Stimulated activated CD4-positive, alpha-beta T cell treated with anti-CD3 and anti-CD28 coated beads, TNF-alpha, amount 100 ng/mL, for 48 hours (primary cell): Measurements from ENCODE around the gene ARRB2.
"Not testable (repeated sequence)": the region's sequence is repeated elsewhere in the genome, so short reads cannot be mapped to it uniquely, and the experiment has no call there.

Experiments
- DNase-seq, 3 donors: peaks; one replicate each; pipeline ENCODE4 v3.0.0-alpha.2; 2020; ENCODE audit warnings: low read depth in 3 of 3

Gene ARRB2

DNA sequence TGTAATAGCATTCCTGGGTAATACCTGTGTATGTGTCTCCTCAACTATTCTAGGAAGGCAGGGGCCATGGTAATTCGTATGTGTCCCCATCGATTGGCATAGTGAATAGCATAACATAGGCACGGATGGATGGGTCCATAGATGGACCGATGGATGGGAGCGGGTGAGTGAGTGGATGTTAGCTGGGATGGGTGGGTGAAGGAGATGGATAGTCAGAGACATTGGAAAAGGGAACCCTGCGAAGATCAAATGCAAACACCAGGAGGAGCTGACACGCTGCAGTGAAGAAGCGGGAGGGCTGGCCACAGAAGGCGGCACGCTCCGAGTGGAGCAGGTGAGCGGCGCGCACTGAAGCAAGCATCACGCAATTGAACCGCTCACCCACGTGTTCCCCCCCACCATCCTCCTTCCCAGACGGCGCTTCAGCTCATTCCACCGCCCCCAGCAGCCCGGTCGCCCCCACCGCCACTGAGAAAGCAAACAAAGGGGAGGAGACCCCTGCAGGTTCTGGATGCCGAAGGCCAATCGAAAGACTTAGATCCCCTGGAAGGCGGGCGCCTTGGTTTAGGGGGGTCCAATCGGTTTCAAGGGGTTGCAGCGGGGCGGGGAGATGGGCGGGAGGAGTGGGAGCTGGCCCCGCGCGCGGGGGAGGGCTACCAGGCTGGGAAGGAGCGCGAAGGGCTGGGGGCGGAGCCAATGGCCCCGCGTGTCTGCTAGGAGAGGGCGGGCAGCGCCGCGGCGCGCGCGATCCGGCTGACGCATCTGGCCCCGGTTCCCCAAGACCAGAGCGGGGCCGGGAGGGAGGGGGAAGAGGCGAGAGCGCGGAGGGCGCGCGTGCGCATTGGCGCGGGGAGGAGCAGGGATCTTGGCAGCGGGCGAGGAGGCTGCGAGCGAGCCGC lies at the start of gene ARRB2:
ARRB2 (plus strand) TSS at position 839 of the 899 bp plus-strand sequence. CDS start 90 bp downstream, outside the sequence.
- DNase-seq, result peak; percentile 95 to 97 (median 95)

DNA sequence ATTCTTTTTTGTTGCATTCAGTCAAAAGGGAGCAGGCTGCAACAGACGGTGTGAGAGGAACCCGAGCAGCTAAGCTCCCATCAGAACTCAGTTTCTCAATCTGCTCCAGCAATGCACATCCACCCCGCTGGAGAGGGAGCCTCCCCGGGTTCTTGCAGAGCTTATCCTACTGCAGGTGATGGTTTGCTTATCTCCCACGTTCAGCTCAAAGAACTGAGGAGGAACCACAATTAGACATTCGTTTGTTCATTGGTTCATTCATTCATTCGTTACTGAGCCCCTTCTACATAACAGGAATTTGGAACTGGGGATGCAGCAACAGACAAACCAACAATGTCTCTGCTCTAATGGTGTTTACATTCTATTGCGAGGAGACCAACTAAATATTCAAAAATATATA lies 46.7 kb upstream of the ARRB2 start:
- no peak for DNase-seq

DNA sequence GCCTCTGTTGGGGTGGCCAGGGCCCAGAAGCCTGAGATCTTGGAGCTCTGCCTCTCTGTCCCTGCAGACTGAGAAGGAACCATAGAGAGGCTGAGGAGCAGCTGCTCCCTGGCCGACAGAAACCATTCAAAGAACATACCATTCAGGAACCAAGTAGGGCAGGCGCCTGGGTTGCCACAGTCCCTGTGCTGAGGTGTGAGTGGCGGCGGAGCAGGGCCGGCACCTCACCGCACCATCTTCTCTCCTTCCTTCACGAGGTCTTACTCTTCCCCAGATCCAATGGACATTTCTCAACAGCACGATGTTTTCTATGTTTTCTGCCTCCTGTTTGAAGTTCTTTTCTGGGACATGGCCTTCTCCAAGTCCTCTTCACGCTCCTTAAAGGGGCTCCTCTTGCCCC lies 46.2 kb upstream of the ARRB2 start:
- DNase-seq, result no peak

DNA sequence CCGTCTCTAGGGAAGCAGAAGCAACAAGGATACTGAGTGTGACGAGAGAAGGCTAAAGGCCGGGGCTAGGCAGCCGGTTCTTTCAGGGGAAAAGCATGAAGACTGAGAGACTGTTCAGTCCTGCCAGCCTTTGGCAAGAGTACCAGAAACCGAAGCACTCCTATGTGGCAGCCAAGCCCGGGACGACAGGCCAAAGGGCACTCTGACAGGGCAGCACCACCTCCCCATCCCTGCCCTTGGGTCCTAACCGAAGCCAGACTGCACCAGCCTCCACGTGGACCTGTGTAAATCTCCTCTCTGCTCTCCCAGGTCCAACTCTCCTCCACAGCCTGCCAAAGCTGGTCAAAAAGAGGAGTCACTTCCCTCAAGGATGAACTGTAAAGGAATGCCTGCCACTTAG lies 45.4 kb upstream of the ARRB2 start:
- no peak for DNase-seq

DNA sequence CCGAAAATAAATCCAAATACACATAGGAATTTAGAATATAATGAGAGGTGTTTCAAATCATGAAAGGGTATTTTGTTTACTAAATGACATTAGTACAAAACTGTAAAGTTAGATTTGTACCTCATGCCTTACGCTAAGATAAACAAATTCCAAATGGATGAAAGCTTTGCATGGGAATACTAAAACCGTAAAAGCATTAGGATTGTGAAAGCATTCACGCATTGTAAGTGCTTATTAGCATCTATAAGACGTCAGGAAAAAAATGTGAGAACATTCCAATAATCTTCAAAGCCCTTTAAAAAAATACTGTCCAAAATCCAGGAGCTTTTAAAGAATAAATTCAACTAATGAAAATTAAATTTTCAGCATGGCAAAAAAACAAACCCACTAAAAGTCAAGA lies 44.1 kb upstream of the ARRB2 start:
- no peak for DNase-seq

DNA sequence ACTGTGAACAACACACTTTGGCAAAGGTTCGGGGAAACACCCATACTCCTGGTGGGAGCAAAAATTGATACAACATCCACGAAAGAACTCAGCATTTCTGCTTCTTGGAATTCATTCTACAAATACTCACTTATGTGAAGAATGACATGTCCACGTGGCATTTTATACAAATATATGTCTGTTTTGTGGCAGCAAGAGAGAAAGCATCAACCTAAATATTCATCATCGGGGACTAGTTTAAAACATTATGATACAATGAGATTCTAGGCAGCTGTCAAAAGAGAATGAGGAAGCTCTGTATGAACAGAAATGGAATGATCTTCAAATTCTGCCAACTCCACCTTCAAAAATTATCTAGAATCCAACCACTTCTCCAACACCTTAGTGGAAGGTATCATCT lies 43.3 kb upstream of the ARRB2 start:
- no peak for DNase-seq

DNA sequence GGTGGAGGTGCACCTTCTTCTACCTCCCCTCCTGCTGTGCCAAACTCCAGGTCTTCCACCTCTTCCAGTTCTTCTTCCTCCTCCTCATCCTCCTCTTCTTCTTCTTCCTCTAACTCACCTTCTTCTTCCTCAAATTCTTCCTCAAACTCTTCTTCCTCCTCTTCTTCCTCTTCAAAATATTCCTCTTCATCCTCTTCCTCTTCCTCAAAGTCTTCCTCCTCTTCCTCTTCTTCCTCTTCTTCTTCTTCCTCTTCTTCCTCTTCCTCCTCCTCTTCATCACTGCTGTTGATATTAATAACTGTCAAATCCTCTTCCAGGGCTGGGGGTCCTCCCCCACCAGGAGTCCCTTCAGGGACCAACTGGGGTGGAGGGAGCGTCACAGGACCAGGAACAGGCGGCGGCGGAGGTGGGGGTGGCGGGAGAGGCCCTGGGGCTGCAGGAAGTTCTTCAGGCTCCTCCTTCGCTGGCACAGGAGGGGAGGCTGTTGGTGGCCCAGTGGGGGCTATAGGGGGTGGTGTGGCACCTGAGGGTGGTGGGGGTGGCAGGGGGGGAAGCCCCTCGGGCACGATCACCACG lies 38.3 kb upstream of the ARRB2 start:
- DNase-seq, result no peak

DNA sequence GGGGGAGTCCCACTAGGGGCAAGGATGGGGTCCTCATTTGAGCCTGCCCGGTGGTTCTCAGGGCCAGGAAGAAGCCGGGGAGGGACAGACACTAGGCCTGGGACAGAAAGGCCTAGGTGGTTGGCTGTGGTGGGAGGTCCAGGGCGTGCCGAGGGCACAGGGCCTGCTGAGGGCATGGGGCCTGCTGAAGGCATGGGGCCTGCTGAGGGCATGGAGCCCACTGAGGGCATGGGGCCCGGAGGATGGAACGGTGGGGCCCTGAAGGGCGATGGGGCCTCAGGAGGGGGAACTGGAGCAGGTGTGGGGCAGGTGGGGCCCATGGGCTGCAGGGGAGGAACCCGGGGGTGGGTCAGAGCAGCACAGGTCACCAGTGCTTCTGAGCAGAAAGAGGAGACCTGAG lies 37.7 kb upstream of the ARRB2 start:
- no peak for DNase-seq

DNA sequence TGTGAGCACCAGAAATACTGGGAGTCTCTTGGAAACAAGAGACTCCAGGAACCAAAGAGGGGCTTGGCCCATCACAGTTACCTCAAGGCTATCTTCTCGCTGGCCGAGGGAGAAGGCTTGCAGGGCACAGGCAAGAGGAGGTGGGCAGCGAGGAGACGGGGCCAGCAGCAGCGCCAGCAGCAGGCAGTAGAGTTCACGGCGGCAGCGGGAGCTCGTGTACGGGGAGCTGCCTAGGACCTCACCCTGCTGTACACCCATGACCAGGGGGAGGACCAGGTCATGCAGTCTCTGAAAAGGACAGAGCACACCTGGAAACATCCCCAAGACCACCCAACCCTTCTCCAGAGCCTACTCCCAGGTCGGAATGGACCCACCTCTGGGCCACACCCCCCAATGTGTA lies 37.3 kb upstream of the ARRB2 start:
- DNase-seq, result no peak

DNA sequence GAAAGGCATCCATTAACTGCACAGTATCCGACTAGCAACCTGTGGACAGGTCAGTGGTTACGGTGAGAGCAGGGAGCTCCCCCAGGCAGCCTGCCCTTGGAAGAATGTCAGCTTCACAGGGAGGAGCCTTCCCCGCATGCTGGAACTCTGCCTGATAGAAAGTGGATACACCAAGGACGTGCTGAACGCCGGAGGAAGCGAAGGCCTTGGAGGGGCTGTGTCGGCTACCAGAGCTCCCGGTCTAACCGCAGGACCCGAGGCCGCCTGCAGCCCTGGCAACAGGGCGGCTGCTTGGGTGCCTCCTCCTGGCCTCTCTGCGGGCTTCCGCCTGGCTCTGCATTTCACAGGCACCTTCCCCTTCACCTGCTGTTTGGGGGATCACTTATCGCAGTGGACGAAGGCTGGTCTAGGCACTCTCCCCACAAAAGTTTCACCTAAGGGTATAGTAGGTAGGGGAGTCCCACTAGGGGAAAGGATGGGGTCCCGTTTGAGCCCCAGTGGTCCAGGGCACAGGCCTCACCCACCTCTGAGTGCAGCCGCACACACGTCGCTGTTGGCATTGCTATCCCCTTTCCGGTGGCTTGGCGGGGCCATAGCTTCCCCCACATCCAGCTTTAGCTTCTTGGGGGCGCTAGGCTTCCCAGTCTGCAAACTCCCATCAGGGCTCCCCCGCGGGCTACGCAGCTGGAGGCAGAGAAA lies 36.3 kb upstream of the ARRB2 start:
- DNase-seq, result no peak

DNA sequence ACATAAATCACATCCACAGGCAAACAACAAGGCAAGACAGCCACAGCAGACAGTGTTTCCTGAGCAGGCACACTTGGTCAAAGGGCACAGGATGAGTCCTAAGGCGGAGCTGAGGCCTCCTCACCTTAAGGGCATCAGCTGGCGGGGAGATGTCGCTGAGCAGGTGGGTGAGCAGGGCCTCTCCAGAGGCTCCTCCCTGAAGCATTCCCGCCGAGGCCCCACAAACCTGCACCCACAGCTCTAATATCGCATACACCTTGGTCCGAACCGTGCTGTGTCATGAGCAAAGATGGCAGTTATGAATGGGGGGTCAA lies 35.8 kb upstream of the ARRB2 start:
- DNase-seq, result no peak

DNA sequence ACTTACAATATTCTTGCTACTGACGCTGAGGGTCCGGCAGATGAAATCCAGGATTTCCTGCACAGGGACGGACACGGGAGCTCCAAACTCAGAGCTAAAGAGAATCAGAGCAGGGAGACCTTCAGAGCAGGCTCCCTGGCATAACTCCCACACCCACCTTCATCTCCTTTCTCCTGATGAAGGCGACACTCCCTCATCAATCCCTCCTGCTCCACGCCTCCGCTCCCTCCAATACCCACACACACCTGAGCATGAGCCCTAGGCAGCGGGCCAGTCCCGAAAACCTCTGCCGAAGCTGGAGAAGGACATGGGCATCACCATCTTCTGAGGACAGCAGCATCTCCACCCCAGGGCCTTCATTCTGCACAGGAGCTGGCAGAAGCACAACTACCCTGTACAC lies 34.6 kb upstream of the ARRB2 start:
- no peak for DNase-seq

DNA sequence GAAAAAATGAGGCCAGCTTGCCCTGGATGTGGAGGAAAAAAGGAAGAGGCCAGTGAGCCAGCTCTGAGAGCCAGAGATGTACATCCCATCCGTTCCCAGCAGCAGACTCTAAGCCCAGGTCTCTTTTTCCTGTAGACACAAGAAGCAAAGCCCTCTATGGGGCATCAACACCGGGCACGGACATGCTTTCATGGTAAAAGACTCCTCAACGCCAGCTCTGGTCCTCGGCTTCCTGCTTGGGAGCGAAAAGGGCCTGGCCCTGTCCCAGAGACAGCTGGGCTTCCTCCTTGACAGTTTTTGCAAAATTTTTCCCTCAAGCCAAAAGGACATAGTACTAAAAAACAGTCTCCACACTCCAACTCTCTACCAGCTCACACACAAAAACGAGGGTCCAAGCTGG lies 33.6 kb upstream of the ARRB2 start:
- no peak for DNase-seq

DNA sequence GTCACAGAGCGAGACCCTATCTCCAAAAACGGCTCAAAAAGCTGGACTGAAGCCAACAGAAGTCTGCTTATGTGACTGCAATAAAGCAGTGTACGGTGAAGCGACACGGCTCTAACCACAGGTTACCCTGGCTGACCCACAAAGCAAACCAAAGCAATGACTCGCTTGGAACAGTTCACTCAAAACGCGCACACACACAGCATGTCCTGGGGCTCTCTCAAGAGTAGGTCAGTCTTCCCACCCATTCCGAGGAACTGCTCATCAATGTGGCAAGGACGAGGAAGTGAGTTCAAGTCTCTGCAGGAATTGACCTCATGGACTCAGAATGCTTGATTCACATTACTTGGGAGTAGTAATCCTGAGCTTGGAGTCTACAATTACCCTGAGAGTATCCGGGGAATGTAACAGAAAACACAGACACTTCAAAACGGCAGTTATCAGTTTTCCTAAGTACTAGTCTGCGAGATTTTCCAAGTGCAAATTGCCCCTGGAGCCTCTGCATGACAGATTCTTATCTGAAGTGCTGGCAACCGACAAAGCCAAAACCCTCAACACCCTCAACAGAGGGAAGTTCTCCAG lies 31.9 kb upstream of the ARRB2 start:
- peak; percentile 26 to 35 (median 27) for DNase-seq

DNA sequence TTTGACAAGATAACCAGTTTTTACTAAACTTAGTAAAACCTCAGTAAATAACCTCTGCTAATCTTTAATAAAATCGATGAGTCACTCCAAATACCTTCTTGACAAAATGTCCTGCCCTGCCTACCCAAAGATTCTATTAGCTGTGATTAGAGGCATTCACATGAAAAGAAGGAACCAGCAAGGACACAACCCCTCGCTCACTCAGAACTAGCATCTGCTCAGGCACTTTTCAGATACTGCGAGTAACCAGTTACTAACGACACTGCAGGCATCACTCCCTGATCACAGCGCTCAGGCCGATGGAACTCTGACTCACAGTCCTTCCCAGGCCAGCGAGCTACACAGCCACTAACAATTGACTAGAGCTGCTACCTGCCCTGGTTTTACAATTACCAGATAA lies 30.8 kb upstream of the ARRB2 start:
- no peak for DNase-seq

DNA sequence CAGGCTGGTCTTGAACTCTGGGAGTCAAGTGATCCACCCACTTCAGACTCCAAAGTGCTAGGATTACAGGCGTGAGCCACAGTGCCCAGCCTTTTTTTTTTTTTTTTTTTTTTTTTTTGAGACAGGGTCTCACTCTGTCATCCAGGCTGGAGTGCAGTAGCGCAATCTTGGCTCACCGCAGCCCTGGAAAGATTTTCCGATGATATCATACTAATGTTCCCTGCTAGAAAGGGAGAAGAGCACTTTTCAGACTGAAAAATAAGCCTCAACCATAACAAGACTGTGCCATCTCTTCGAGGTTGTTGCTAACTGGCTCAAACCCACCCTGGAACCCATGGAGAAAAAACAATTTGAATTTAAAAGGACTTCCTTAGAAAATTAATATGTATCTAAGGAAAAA lies 26.7 kb upstream of the ARRB2 start:
- not testable (repeated sequence) for DNase-seq

DNA sequence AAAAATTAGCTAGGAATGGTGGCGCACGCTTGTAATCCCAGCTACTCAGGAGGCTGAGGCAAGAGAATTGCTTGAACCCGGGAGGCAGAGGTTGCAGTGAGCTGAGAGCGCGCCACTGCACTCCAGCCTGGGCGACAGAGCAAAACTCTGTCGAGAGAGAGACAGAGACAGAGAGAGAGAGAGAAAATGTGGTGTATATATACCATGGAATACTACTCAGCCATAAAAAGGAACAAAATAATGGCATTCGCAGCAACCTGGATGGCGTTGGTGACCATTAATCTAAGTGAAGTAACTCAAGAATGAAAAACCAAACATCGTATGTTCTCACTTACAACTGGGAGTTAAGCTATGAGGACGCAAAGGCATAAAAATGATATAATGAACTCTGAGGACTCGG lies 20.6 kb upstream of the ARRB2 start:
- not testable (repeated sequence) for DNase-seq

DNA sequence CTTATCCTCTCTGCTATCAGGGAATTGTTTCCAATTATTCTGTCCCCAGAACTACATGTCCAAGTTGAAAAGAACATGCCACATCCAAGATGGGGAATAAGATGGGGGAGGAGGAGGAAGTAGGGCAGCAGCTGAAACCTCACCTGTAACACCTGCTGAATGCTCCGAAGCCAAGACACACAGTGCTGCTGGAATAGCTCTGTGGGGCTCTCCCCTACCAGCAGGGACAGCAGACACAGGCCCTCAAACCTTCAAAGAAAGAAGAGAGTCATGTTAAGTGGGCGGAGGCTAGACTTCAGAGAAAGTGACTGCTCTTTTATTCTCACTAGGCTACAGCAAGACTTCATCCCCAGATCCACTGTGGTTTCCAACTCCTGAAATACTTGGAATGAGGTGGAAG lies 19.7 kb upstream of the ARRB2 start:
- DNase-seq, result no peak

DNA sequence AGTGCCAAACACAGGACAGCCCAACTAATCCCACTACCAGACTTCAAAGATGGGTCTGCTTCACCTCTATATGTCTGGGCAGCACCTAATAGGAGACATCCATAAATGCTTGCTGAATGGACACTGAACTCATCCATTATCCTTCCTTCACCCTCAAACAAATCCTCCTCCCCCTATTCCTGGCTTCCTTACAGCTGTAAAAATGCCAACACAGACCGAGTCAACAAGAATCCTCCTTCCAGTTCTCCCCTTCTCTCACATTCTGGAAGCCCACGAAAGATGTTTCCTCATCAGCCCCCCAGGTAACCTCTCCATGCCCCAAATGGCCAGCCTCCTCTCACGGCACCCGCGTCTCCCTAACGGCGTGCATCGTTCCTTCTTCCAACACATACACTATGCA lies 18.7 kb upstream of the ARRB2 start:
- no peak for DNase-seq

DNA sequence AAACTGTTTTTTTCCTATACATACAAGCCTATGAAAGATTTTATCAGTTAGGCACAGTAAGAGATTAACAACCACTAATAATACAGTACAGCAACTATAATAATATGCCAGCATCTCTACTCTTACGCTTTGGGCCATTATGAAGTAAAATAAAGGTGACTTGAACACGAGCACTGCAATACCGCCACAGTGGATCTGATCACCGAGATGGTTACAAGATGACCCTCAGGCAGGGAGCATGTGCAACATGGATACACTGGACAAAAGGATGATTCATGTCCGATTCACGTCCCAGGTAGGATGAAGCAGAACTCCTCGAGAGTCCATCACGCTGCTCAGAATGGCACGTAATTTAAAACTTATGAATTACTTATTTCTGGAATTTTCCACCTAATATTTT lies 17.0 kb upstream of the ARRB2 start:
- DNase-seq, result no peak

DNA sequence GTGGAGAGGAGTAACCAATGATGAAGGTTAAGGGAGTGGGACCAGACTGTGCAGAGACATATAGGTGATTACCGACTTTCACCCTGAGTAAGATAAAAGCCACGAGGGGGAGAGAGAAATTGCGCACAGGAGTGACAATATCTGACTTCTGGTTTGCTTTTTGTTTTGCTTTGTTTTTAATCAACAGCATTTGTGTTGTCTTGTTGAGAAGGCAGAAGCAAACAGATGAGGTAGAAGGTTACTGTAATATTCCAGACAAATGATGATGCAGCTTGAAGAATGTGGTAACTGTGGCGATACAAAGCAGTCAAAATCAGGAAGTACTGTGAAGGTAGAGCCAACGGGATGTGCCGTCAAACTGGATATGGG lies 14.0 kb upstream of the ARRB2 start:
- no peak for DNase-seq

DNA sequence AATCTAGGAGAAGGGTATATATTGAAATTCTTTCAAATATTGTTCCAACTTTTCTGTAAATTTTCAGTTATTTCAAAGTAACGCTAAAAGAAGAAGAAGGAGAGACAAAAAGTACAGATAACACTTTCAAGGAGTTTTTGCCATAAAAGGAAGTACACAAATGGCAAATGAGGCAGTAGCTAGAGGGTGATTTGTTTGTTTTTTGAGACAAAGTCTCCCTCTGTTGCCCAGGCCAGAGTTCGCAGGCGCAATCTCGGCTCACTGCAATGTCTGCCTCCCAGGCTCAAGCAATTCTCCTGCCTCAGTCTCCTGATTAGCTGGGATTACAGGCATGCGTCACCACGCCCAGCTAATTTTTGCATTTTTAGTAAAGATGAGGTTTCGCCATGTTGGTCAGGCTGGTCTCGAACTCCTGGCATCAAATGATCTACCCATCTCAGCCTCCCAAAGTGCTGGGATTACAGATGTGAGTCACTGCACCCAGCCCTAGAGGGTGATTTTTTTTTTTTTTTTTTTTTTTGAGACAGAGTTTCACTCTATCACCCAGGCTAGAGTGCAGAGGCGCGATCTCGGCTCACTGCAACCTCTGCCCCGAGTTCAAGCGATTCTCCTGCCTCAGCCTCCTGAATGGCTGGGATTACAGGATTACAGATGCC lies 10.9 kb upstream of the ARRB2 start:
- not testable (repeated sequence) for DNase-seq
